NB4 (cell line): Measurements from ENCODE around the gene TJP1.

Experiments used
- MYC ChIP-seq: IDR thresholded peaks from 2 replicates; pipeline ENCODE4 v1.6.1; 2011; ENCODE audit warnings: low read depth, low read length
- POLR2A ChIP-seq: IDR thresholded peaks from 2 replicates; pipeline ENCODE4 v1.6.1; 2011; ENCODE audit warnings: mild to moderate bottlenecking; ENCODE audit not compliant: insufficient read length; ENCODE audit errors: extremely low read depth
- TF ChIP-seq, protein P1 (sequence below): IDR thresholded peaks from one replicate; pipeline ENCODE4 v1.5.1; 2012; ENCODE audit warnings: low read depth, low read length
- TF ChIP-seq, protein P2 (sequence below): IDR thresholded peaks from 2 replicates; pipeline ENCODE4 v1.6.1; 2011; ENCODE audit warnings: low read depth, low read length

DNA sequence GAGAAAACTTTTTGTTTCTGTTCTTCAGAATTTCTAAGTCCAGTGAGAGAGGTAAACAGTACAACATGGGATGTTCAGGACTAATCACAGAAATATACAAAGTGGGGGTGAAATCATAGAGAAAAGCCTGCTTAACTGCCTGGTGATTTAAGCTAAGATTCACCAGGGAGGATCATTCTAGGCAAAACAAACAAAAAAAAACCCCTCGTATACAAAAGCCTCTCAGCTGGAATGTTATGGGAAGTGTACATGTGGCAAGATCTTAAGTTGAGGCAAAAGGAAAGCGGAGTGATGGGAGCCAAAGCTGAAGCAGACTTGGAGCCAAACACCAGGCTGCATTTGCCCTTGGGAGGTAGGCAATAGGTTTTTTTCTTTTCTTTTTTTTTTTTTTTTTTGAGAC is 40.0 kb upstream of the TJP1 start:
- TF ChIP-seq, protein P1, sequence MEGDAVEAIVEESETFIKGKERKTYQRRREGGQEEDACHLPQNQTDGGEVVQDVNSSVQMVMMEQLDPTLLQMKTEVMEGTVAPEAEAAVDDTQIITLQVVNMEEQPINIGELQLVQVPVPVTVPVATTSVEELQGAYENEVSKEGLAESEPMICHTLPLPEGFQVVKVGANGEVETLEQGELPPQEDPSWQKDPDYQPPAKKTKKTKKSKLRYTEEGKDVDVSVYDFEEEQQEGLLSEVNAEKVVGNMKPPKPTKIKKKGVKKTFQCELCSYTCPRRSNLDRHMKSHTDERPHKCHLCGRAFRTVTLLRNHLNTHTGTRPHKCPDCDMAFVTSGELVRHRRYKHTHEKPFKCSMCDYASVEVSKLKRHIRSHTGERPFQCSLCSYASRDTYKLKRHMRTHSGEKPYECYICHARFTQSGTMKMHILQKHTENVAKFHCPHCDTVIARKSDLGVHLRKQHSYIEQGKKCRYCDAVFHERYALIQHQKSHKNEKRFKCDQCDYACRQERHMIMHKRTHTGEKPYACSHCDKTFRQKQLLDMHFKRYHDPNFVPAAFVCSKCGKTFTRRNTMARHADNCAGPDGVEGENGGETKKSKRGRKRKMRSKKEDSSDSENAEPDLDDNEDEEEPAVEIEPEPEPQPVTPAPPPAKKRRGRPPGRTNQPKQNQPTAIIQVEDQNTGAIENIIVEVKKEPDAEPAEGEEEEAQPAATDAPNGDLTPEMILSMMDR, result no peak
- TF ChIP-seq POLR2A (no peak), MYC (no peak)
- TF ChIP-seq, protein P2, sequence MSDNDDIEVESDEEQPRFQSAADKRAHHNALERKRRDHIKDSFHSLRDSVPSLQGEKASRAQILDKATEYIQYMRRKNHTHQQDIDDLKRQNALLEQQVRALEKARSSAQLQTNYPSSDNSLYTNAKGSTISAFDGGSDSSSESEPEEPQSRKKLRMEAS, result no peak
